Fibroblast of villous mesenchyme (primary cell): ENCODE data around the gene PADI4. TPM values are rescaled to one million over a fixed set of nuclear protein-coding genes. Genes with fewer than 3 reads are reported as not detected.

Source experiments
- DNase-seq: peaks from one replicate; pipeline ENCODE4 v3.0.0-alpha.2; 2010; ENCODE audit warnings: low read depth
- H3K4me3 ChIP-seq: 2 replicates; pipeline ENCODE4 v1.5.1; 2011; ENCODE audit warnings: low read depth, mild to moderate bottlenecking, low read length
- CTCF ChIP-seq: IDR thresholded peaks from 2 replicates; pipeline ENCODE4 v1.5.1; 2012; ENCODE audit warnings: low read depth, mild to moderate bottlenecking, low read length; ENCODE audit not compliant: insufficient read depth
- total RNA-seq: library from RNA; depleted of rRNA; stranded (reverse); fragments of >200 nt; gene quantifications from 2 replicates; pipeline ENCODE4 v1.2.3, GENCODE V29; 2012

Gene PADI4
- total RNA-seq, 1 donor: not detected

GRCh38 chr1:17310068-17310640 is 2.2 kb downstream of the PADI4 start:
- H3K4me3 ChIP-seq: no peak overlapping the region
- no peak for TF ChIP-seq CTCF
- no peak for DNase-seq

GRCh38 chr1:17313530-17314309 is 5.7 kb downstream of the PADI4 start:
- no peak for TF ChIP-seq CTCF
- H3K4me3 ChIP-seq: no peak overlapping the region
- DNase-seq: no peak

- peak; percentile 11 for DNase-seq
- no peak overlapping the region for H3K4me3 ChIP-seq
- no peak for TF ChIP-seq CTCF
These were observed 6.5 kb downstream of the PADI4 start for GRCh38 chr1:17314491-17314971.

GRCh38 chr1:17315542-17316130 is 7.6 kb downstream of the PADI4 start:
- TF ChIP-seq CTCF: no peak
- no peak for DNase-seq
- no peak overlapping the region for H3K4me3 ChIP-seq

- TF ChIP-seq CTCF: no peak
- no peak for DNase-seq
- H3K4me3 ChIP-seq: no peak overlapping the region
These were observed 8.7 kb downstream of the PADI4 start for GRCh38 chr1:17316704-17317103.

- H3K4me3 ChIP-seq: no peak overlapping the region
- no peak for TF ChIP-seq CTCF
- no peak for DNase-seq
These were observed 10.3 kb downstream of the PADI4 start for GRCh38 chr1:17318262-17318661.
